Measurements from ENCODE around the gene EIF4G2.
A peak's percentile ranks its signal among the peaks of the same experiment; 100 is the strongest.

The EIF4G2 gene

DNA sequence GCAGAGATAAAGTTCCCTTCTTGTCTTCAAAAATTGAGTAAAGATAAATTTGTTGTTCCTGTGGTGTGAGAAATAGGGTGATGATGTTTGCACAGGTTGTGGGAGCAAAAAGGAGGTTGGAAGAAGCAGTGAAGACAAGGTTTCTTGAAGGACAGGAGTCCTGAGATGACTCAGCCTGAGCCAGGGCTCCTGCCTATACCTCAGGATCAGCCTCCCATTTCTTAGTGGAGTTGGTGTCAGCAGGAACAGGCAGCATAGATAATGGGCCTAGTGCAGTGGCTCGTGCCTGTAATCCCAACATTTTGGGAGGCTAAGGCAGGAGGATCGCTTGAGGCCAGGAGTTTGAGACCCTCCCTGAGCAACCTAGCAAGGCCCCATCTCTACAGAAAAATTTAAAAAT, 28.7 kb downstream of the EIF4G2 start:
- H3K79me2 ChIP-seq: no peaks in the 10 kb centered on the region
- H3K27me3 ChIP-seq (ENCODE audit: control insufficient read depth, insufficient read depth, low read length): no peaks in the 10 kb centered on the region
- H3K4me2 ChIP-seq (ENCODE audit: low read length): no peak overlapping the region
- H3K9ac ChIP-seq: no peak overlapping the region
- H3K36me3 ChIP-seq (ENCODE audit: control insufficient read depth, insufficient read depth, low read length): no peaks in the 10 kb centered on the region
- no peak overlapping the region for H2AFZ ChIP-seq
- no peaks in the 10 kb centered on the region for H3K9me3 ChIP-seq (ENCODE audit: control insufficient read depth, low read length)
- no peak for TF ChIP-seq CTCF (IDR thresholded peaks at IDR 0.05)
- no peak overlapping the region for H3K27ac ChIP-seq
- H3K4me3 ChIP-seq (ENCODE audit: low read depth, low read length): no peak overlapping the region
- H3K4me1 ChIP-seq: peaks cover 8% of the 10 kb centered on the region

DNA sequence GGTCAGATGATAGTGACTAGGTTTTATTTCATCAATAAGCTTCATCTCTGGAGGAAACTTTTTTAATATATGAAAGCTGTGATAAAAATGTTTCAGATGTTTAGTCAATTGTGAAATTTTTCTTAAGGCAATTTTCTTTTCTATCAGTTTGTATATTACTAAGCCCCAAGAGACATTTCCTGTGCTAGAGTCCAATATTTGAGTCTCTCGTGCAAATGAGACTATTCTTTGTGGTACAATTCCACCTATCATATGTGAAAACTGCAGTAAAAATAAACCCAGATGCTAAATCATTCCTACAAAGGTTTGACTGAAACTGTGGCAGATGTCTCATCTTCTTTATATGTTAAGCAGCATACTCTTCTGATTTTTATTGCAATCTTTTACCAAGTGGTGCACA, 29.6 kb downstream of the EIF4G2 start:
- Histone ChIP-seq H2AFZ (no peak overlapping the region), H3K4me2 (ENCODE audit: low read length) (no peak overlapping the region), H3K9me3 (ENCODE audit: control insufficient read depth, low read length) (no peaks in the 10 kb centered on the region), H3K79me2 (no peaks in the 10 kb centered on the region), H3K4me1 (peaks cover 8% of the 10 kb centered on the region), H3K4me3 (ENCODE audit: low read depth, low read length) (no peak overlapping the region), H3K9ac (no peak overlapping the region), H3K27ac (peak overlapping the region; percentile 66), H3K27me3 (ENCODE audit: control insufficient read depth, insufficient read depth, low read length) (no peaks in the 10 kb centered on the region), H3K36me3 (ENCODE audit: control insufficient read depth, insufficient read depth, low read length) (no peaks in the 10 kb centered on the region)
- TF ChIP-seq CTCF (IDR thresholded peaks at IDR 0.05): no peak

DNA sequence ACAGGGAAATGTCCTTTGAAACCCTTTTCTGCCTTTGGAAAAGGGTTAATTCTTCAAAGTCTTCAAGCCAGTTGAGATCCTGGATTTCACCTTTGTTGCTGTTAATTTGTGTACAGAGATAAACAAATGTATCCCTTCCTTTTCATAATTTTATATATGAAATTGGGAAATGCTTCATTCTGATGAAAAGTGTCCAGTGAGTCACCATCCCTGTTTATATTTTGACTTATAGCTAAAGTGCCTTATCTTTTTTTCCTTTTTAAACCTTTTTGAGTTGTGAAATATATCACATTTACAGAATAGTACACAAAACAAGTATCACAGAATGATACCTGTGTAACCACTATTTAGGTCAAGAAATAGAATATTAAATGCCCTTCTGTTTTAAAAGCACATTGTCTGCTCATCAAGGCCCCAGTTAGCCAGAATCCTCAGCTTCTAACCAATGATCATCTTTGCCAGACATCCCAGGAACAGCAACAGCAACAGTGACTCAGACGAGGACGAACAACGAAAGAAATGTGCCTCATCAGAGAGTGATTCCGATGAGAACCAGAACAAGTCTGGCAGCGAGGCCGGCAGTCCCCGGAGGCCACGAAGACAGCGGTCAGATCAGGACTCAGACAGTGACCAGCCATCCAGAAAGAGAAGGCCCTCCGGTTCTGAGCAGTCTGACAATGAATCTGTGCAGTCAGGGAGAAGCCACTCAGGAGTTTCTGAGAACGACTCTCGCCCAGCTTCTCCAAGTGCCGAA, 30.3 kb downstream of the EIF4G2 start:
- H3K4me2 ChIP-seq (ENCODE audit: low read length): no peak overlapping the region
- H3K36me3 ChIP-seq (ENCODE audit: control insufficient read depth, insufficient read depth, low read length): no peaks in the 10 kb centered on the region
- peaks cover 8% of the 10 kb centered on the region for H3K4me1 ChIP-seq
- H3K79me2 ChIP-seq: no peaks in the 10 kb centered on the region
- TF ChIP-seq CTCF (IDR thresholded peaks at IDR 0.05): no peak
- no peaks in the 10 kb centered on the region for H3K9me3 ChIP-seq (ENCODE audit: control insufficient read depth, low read length)
- H3K27me3 ChIP-seq (ENCODE audit: control insufficient read depth, insufficient read depth, low read length): no peaks in the 10 kb centered on the region
- peak overlapping the region; percentile 66 for H3K27ac ChIP-seq
- peak overlapping the region; percentile 39 for H2AFZ ChIP-seq
- no peak overlapping the region for H3K4me3 ChIP-seq (ENCODE audit: low read depth, low read length)
- no peak overlapping the region for H3K9ac ChIP-seq

DNA sequence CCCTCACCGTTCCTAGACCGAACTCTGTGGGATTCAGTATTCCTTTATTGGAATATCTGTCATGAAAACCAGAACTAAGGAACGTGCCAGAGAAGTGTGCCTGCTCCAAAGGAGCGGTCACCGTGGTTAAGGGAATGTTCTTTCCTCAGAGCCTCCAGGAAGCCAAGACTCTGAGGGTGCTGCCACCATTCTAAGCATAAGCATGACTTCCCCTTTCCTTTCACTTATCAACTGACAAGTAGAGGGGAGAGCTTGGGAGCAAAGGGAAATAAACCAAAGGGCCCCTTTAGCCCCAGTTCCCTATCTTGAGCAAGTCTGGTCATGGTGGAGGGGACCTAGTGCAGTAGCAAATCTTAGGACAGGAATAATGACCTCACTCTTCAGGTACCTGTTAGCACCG, 30.9 kb downstream of the EIF4G2 start:
- H3K4me3 ChIP-seq (ENCODE audit: low read depth, low read length): no peak overlapping the region
- H3K79me2 ChIP-seq: no peaks in the 10 kb centered on the region
- no peak overlapping the region for H3K9ac ChIP-seq
- no peak overlapping the region for H3K4me2 ChIP-seq (ENCODE audit: low read length)
- no peak overlapping the region for H2AFZ ChIP-seq
- no peak for TF ChIP-seq CTCF (IDR thresholded peaks at IDR 0.05)
- no peaks in the 10 kb centered on the region for H3K36me3 ChIP-seq (ENCODE audit: control insufficient read depth, insufficient read depth, low read length)
- no peaks in the 10 kb centered on the region for H3K27me3 ChIP-seq (ENCODE audit: control insufficient read depth, insufficient read depth, low read length)
- H3K9me3 ChIP-seq (ENCODE audit: control insufficient read depth, low read length): no peaks in the 10 kb centered on the region
- peaks cover 8% of the 10 kb centered on the region for H3K4me1 ChIP-seq
- peak overlapping the region; percentile 66 for H3K27ac ChIP-seq

GRCh38 chr11:10777393-10777793, 31.3 kb downstream of the EIF4G2 start:
- no peak overlapping the region for H3K4me3 ChIP-seq (ENCODE audit: low read depth, low read length)
- no peaks in the 10 kb centered on the region for H3K79me2 ChIP-seq
- no peaks in the 10 kb centered on the region for H3K27me3 ChIP-seq (ENCODE audit: control insufficient read depth, insufficient read depth, low read length)
- peaks cover 8% of the 10 kb centered on the region for H3K4me1 ChIP-seq
- H3K9ac ChIP-seq: no peak overlapping the region
- no peaks in the 10 kb centered on the region for H3K9me3 ChIP-seq (ENCODE audit: control insufficient read depth, low read length)
- no peak overlapping the region for H3K4me2 ChIP-seq (ENCODE audit: low read length)
- no peak overlapping the region for H2AFZ ChIP-seq
- no peak for TF ChIP-seq CTCF (IDR thresholded peaks at IDR 0.05)
- H3K36me3 ChIP-seq (ENCODE audit: control insufficient read depth, insufficient read depth, low read length): no peaks in the 10 kb centered on the region
- H3K27ac ChIP-seq: no peak overlapping the region
